GM21360 (cell line): ENCODE results near the gene BTBD6.

Experiments
- ATAC-seq: cut with Tn5 transposase; IDR thresholded peaks from one replicate; pipeline ENCODE4 v1.9.1; 2021; ENCODE audit warnings: mild to moderate bottlenecking, moderate library complexity; ENCODE audit not compliant: unreplicated experiment

The BTBD6 gene

GRCh38 chr14:105211086-105211757, 37.1 kb upstream of the BTBD6 start:
- ATAC-seq, result no peak

- ATAC-seq, result no peak
Measured at GRCh38 chr14:105211758-105212089, 36.6 kb upstream of the BTBD6 start.

DNA sequence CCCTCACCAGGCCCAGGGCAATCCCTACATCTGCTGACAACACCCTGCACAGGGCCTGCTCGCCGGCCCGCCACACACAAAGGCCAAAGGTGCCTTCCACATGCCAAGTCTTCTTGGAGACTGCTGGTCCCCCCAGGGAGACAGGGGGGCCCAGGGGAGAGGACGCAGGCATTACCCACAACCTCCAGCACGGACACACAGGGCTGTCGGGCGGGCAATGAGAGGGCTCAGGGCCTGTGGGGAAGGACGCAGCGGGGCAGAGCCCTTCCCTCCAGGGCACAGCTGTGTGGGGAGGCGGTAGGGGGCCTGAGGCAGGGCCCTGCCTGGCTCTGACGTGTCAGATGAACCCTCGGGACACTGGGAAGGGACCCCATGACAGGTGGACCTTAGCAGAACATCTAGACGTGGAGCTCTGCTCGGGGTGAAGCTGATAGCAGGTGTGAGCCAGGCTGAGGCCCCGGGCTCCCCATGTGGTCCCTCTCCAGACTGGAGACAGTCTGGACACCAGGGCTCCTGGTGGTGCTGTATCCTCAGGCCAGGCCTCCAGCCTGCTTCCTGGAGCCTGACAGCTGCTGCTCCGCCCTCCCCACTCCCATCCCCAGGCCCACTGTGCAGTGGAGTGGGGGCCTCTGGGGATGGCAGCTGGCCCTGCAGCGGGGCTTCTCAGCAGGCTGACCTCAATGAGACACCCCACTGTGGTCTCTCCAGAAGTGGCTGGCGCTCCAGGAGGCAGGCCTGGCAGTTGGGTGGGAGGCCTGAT, 35.6 kb upstream of the BTBD6 start:
- ATAC-seq, result no peak

GRCh38 chr14:105213361-105213760, 35.0 kb upstream of the BTBD6 start:
- no peak for ATAC-seq

GRCh38 chr14:105214324-105214915, 33.9 kb upstream of the BTBD6 start:
- ATAC-seq, result no peak

- no peak for ATAC-seq
Measured at GRCh38 chr14:105215602-105216001, 32.7 kb upstream of the BTBD6 start.

- ATAC-seq, result no peak
Measured at GRCh38 chr14:105216490-105217247, 31.7 kb upstream of the BTBD6 start.

- ATAC-seq, result no peak
Measured at GRCh38 chr14:105217774-105218173, 30.6 kb upstream of the BTBD6 start.

- ATAC-seq, result no peak
Measured at GRCh38 chr14:105218611-105219010, 29.7 kb upstream of the BTBD6 start.

GRCh38 chr14:105219043-105219612, 29.2 kb upstream of the BTBD6 start:
- ATAC-seq, result no peak

GRCh38 chr14:105219753-105220152, 28.6 kb upstream of the BTBD6 start:
- no peak for ATAC-seq

GRCh38 chr14:105220699-105221597, 27.4 kb upstream of the BTBD6 start:
- ATAC-seq, result no peak

DNA sequence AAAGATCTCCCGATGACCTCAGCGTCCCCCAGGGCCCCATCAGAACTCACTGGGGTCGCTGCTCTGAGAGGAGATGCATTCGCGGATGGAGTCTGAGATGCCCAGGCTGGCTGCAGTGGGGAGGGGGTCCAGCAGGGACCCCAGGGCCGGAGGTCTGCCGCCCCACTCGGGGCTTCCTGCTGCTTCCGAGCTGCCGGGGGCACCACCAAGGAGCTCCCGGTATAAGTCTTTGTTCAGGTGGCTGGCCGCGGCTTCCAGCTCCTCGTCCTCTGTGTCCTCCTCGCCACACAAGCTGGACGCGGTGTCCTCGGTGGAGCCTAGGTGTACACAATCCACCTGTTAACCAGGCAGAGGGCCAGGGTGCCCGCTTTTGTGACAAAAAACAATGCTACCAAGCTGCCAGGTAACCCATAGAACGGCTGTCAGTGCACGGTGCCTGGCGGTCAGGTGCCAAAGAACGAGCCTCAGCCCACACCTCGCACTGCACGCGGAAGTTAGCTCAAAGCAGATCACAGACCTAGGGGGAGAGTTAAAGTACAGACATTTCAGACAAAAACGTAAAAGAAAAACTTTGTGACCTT, 26.6 kb upstream of the BTBD6 start:
- ATAC-seq, result no peak

DNA sequence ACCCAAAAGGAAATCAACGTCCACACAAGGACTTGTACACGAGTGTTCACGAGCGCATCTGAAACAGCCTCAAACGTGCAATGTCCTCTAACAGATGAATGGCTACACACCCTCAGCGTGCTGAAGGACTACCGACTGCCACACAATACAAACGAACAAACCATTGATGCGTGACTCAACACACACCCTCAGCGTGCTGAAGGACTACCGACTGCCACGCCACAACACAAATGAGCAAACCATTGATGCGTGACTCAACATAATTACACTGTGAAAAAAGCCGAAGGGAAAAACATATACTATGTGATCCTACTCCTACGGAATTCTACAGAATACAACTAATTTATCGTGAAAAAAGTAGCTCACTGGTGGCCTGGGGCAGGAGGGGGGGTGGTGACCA, 25.1 kb upstream of the BTBD6 start:
- no peak for ATAC-seq

DNA sequence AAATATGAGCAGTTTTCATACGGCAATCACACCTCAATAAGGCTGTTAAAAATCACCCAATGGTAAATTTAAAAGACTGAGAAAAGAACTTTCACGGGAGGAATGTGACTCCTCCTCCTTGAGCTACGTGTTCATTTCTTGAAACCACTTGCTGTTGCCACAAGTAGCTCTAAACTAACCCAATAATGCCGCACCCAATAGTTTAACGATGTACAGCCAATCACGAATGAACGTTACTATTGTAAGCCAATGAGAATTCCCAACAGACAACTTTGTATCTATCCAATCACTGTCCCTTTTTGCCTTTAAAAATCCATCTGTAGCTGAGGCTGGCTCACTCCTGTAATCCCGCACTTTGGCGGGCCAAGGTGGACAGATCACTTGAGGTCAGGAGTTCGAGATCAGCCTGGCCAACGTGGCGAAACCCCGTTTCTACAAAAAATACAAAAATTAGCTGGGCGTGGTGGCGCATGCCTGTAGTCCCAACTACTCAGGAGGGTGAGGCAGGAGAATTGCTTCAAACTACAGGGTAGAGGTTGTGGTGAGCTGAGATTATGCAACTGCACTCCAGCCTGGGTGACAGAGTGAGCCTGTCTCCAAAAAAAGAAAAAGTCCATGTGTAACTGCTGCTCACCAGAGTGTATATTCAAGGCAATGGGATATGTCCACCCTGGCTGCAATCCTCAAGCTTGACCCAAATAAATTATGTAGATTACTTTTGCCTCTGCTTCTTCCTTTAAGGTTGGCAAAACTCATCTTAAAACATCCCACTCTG, 24.4 kb upstream of the BTBD6 start:
- ATAC-seq, result no peak

GRCh38 chr14:105224845-105225570, 23.3 kb upstream of the BTBD6 start:
- ATAC-seq, result no peak

- no peak for ATAC-seq
Measured at GRCh38 chr14:105226198-105226597, 22.1 kb upstream of the BTBD6 start.

DNA sequence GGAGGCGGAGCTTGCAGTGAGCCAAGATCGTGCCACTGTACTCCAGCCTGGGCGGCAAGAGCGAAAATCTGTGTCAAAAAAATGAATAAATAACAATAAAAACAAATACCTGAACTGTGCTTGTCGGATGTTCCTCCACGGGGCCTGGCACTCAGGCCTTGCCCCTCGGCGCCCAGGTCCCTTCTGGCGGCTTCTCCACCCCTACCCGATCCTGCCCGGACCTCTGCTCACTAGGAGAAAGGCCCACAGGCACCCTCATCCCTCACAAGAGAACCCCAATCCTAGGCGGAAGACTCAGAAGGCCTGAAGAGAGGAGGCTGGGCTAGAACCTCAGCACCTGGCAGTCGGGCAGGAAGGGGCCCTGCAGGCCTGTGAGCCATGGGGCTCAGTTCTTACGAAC, 21.0 kb upstream of the BTBD6 start:
- ATAC-seq, result no peak
